Upper lobe of left lung (tissue), 4 donors: Measurements from ENCODE around the gene BSPRY.

Experiments used
- EP300 ChIP-seq, 4 donors: sonication (generic); formaldehyde crosslinking; IDR thresholded peaks; one replicate each; pipeline ENCODE4 v1.5.1; 2017; ENCODE audit warnings: antibody characterized with exemption in 4 of 4, control low read depth in 2 of 4
- POLR2A ChIP-seq, 4 donors: fragments of 450-650 bp; IDR thresholded peaks; one replicate each; pipeline ENCODE4 v1.5.1; 2016 to 2017; ENCODE audit warnings: antibody characterized with exemption in 4 of 4, mild to moderate bottlenecking in 2 of 4
- POLR2AphosphoS5 ChIP-seq, 2 donors: sonication (generic); formaldehyde crosslinking; IDR thresholded peaks; one replicate each; pipeline ENCODE4 v1.5.1; 2017; ENCODE audit warnings: antibody characterized with exemption in 2 of 2
- TF ChIP-seq, protein P1 (sequence below), 6 experiments: fragments of 450-650 bp in 4 of 6; fragments of 200-600 bp in 2 of 6; sonication (generic) in 2 of 6; IDR thresholded peaks; one replicate each; pipeline ENCODE4 v1.5.1; 2016 to 2019; ENCODE audit warnings: antibody characterized with exemption in 6 of 6

DNA sequence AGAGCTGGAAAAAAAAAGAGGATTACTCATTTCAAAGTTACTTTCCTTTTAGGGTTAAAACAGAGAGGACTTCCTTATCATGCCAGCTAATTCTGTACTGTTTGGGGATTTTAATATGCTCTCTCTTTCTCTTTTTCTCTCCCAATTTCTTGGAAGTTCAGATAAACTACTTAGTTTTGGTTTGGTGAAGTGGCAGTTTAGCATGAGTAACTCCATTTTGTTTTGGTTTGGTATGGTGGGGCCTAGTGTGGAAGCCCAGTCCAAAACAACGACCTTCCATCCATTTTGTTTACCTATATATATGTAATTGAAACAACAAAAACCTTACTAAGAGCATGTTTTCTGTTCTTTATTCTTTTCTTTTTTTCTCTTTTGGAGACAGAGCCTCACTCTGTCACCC, 3.7 kb upstream of the BSPRY start:
- TF ChIP-seq POLR2A (IDR thresholded peaks at IDR 0.05) (no peak), POLR2AphosphoS5 (IDR thresholded peaks at IDR 0.05) (no peak), EP300 (IDR thresholded peaks at IDR 0.05) (no peak)
- TF ChIP-seq, protein P1, sequence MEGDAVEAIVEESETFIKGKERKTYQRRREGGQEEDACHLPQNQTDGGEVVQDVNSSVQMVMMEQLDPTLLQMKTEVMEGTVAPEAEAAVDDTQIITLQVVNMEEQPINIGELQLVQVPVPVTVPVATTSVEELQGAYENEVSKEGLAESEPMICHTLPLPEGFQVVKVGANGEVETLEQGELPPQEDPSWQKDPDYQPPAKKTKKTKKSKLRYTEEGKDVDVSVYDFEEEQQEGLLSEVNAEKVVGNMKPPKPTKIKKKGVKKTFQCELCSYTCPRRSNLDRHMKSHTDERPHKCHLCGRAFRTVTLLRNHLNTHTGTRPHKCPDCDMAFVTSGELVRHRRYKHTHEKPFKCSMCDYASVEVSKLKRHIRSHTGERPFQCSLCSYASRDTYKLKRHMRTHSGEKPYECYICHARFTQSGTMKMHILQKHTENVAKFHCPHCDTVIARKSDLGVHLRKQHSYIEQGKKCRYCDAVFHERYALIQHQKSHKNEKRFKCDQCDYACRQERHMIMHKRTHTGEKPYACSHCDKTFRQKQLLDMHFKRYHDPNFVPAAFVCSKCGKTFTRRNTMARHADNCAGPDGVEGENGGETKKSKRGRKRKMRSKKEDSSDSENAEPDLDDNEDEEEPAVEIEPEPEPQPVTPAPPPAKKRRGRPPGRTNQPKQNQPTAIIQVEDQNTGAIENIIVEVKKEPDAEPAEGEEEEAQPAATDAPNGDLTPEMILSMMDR (IDR thresholded peaks at IDR 0.05), result no peak
